ENCODE data around the gene DENND1A.

DNA sequence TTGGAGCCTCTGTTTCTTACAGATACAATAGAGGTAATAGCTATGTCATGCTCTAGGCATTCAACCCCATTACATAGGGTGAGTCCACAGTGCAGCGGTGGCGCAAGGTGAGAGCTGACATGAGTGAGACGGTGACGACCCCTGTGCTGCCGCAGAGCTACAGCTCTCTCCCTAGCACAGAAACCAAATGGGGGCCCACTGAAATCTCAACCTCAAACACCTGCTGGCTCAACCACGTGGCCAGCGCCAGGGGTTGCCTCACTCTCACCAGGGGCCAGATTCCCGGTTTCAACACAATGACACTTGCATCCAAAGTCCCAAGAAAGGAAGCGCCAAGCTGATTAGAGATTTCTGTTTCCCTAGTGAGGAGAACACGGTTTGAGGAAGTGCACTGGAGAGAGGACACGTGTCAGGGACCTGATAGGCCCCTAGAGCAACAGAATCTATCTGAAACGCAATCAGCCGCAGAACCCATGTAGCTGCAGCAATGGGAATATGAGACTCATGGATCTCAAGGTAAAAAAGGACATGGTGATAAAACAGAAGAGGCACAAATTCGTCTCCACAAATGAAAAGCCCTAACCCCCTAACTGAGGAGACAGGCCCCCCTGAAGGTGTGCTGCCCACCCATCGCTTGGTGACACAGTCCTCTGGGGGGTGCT is 459.7 kb downstream of the DENND1A start:
- no peak for TF ChIP-seq YY1 (IDR thresholded peaks at IDR 0.05; ENCODE audit: insufficient read depth, insufficient read length)
- no peak for TF ChIP-seq ZNF274 (IDR thresholded peaks at IDR 0.05; ENCODE audit: low read depth, low read length)
- TF ChIP-seq SUZ12 (IDR thresholded peaks at IDR 0.05; ENCODE audit: extremely low read depth, insufficient read depth, insufficient read length) = no peak

Measured in NT2/D1 (cell line).